ENCODE measurements around the gene SRGAP2B.
"Not testable (repeated sequence)": the region's sequence is repeated elsewhere in the genome, so short reads cannot be mapped to it uniquely, and the experiment has no call there.

Gene SRGAP2B

GRCh38 chr1:144889450-144890115, 205.5 kb downstream of the SRGAP2B start:
- not testable (repeated sequence) for DNase-seq

- DNase-seq: peak; percentile 14
These were observed 212.1 kb downstream of the SRGAP2B start for GRCh38 chr1:144883022-144883421.

GRCh38 chr1:144882343-144882742, 212.8 kb downstream of the SRGAP2B start:
- not testable (repeated sequence) for DNase-seq

- not testable (repeated sequence) for DNase-seq
These were observed 236.5 kb downstream of the SRGAP2B start for GRCh38 chr1:144858607-144859006.
